Ishikawa (cell line): ENCODE measurements around the gene SLC22A8.

Source experiments
- CREB1 ChIP-seq: IDR thresholded peaks from 2 replicates; pipeline ENCODE4 v1.6.1; 2012; ENCODE audit warnings: low read depth
- EGR1 ChIP-seq: IDR thresholded peaks from 2 replicates; pipeline ENCODE4 v1.6.1; 2012
- TAF1 ChIP-seq: IDR thresholded peaks from 2 replicates; pipeline ENCODE4 v1.6.1; 2012; ENCODE audit warnings: low read depth, mild to moderate bottlenecking
- YY1 ChIP-seq: IDR thresholded peaks from 2 replicates; pipeline ENCODE4 v1.6.1; 2012; ENCODE audit warnings: low read depth

GRCh38 chr11:63017306-63017974 is 1.8 kb upstream of the SLC22A8 start:
- TF ChIP-seq TAF1 (no peak), EGR1 (no peak), CREB1 (no peak), YY1 (no peak)
